ENCODE measurements around the gene ATXN7. TPM values are rescaled to one million over a fixed set of nuclear protein-coding genes. Genes with fewer than 3 reads are reported as not detected.

Gene ATXN7
- total and polyA plus RNA-seq, 2 of the 4 experiments (the other 2 are of a cell fraction), result 8.6 to 13.6 TPM

DNA sequence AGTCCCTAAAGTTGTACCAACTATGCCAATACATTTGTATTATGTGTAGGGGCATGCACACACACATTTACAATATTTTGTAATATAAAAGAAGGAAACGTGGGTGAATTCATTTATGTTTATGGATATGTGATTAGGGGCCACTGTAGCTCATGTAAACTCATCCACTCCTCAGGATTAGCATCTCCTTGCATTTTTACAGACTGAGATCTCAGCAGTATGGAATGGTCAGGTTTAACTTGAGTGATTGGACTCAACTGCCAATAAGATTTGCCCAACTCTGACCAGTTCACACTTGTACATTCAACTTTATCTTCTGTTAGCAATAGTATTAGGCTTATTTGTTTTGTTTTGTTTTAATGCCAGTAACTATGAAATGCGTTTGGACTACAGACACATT lies 123.2 kb downstream of the ATXN7 start:
- BruUV-seq (replicated peaks), result no TSS peak
- no peak overlapping the region for H3K4me2 ChIP-seq (ENCODE audit: low read depth, low read length)
- ChIA-PET POLR2A (ENCODE audit: unreplicated experiment) (no interaction called here), CTCF (no interaction called here)
- H2BK20ac ChIP-seq (ENCODE audit: low read depth, low read length), result no peak overlapping the region
- no peaks in the 10 kb centered on the region for H3K27me3 ChIP-seq (ENCODE audit: control insufficient read depth, insufficient read depth, low read length)
- H2AK5ac ChIP-seq (ENCODE audit: low read depth, low read length), result no peak overlapping the region
- H3K9me1 ChIP-seq (ENCODE audit: insufficient read depth, low read length), result no peaks in the 10 kb centered on the region; the same call in 1 of the 2 replicates
- no peak overlapping the region for H3K14ac ChIP-seq (replicated peaks; ENCODE audit: low read depth, low read length)
- H3K79me1 ChIP-seq (ENCODE audit: low read depth in 1 of 2, low read length in 2 of 2), result peaks cover 15 to 27% of the 10 kb centered on the region in 2 experiments
- H2BK15ac ChIP-seq (ENCODE audit: low read depth, low read length), result no peak overlapping the region
- H3K36me3 ChIP-seq (ENCODE audit: control insufficient read depth, insufficient read depth, low read length), result peaks cover 35% of the 10 kb centered on the region
- no peak for ATAC-seq (ENCODE audit: low read depth)
- no peak overlapping the region for H3K9ac ChIP-seq (ENCODE audit: low read depth, low read length)
- no peak overlapping the region for H4K91ac ChIP-seq (ENCODE audit: insufficient read depth, low read depth, low read length)
- no peak overlapping the region for H2AK9ac ChIP-seq (replicated peaks; ENCODE audit: low read depth, low read length, poor library complexity)
- DNase-seq, result no peak
- no peak overlapping the region for H3K4me3 ChIP-seq (ENCODE audit: insufficient read depth, low read depth, low read length)
- no CpG with 5 or more reads among the region's 2 CpGs for WGBS, 2 experiments (ENCODE audit: extremely low coverage in 2 of 2, insufficient read length in 1 of 2)
- H4K5ac ChIP-seq (ENCODE audit: low read depth, low read length), result no peak overlapping the region
- no peak overlapping the region for H3K23ac ChIP-seq (ENCODE audit: low read depth, low read length)
- H2AFZ ChIP-seq (replicated peaks; ENCODE audit: low read length, poor library complexity), result no peak overlapping the region
- TF ChIP-seq, protein P1, sequence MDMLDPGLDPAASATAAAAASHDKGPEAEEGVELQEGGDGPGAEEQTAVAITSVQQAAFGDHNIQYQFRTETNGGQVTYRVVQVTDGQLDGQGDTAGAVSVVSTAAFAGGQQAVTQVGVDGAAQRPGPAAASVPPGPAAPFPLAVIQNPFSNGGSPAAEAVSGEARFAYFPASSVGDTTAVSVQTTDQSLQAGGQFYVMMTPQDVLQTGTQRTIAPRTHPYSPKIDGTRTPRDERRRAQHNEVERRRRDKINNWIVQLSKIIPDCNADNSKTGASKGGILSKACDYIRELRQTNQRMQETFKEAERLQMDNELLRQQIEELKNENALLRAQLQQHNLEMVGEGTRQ (IDR thresholded peaks at IDR 0.05; ENCODE audit: low read depth, low read length), result no peak
- TF ChIP-seq, protein P2, sequence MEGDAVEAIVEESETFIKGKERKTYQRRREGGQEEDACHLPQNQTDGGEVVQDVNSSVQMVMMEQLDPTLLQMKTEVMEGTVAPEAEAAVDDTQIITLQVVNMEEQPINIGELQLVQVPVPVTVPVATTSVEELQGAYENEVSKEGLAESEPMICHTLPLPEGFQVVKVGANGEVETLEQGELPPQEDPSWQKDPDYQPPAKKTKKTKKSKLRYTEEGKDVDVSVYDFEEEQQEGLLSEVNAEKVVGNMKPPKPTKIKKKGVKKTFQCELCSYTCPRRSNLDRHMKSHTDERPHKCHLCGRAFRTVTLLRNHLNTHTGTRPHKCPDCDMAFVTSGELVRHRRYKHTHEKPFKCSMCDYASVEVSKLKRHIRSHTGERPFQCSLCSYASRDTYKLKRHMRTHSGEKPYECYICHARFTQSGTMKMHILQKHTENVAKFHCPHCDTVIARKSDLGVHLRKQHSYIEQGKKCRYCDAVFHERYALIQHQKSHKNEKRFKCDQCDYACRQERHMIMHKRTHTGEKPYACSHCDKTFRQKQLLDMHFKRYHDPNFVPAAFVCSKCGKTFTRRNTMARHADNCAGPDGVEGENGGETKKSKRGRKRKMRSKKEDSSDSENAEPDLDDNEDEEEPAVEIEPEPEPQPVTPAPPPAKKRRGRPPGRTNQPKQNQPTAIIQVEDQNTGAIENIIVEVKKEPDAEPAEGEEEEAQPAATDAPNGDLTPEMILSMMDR (conservative IDR thresholded peaks at IDR 0.05; ENCODE audit: low read depth, low read length), result no peak
- TF ChIP-seq POLR2A (IDR thresholded peaks at IDR 0.05; ENCODE audit: low read depth, low read length) (no peak), SMC3 (IDR thresholded peaks at IDR 0.05; ENCODE audit: low read depth, low read length) (no peak), RCOR1 (IDR thresholded peaks at IDR 0.05; ENCODE audit: insufficient replicate concordance, low read length) (no peak), FOS (IDR thresholded peaks at IDR 0.05; ENCODE audit: low read depth, low read length) (no peak), BHLHE40 (IDR thresholded peaks at IDR 0.05; ENCODE audit: low read depth, low read length) (no peak), NFE2L2 (IDR thresholded peaks at IDR 0.05; ENCODE audit: low read depth, low read length) (no peak), RAD21 (IDR thresholded peaks at IDR 0.05; ENCODE audit: low read length) (no peak), MAFK (IDR thresholded peaks at IDR 0.05; ENCODE audit: low read depth, low read length) (no peak), RFX5 (IDR thresholded peaks at IDR 0.05; ENCODE audit: low read depth, low read length) (no peak), MAZ (IDR thresholded peaks at IDR 0.05; ENCODE audit: borderline replicate concordance, low read depth, low read length) (no peak)
- TF ChIP-seq, protein P3, sequence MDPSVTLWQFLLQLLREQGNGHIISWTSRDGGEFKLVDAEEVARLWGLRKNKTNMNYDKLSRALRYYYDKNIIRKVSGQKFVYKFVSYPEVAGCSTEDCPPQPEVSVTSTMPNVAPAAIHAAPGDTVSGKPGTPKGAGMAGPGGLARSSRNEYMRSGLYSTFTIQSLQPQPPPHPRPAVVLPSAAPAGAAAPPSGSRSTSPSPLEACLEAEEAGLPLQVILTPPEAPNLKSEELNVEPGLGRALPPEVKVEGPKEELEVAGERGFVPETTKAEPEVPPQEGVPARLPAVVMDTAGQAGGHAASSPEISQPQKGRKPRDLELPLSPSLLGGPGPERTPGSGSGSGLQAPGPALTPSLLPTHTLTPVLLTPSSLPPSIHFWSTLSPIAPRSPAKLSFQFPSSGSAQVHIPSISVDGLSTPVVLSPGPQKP (IDR thresholded peaks at IDR 0.05; ENCODE audit: borderline replicate concordance, low read depth, low read length), result no peak
- dilution Hi-C loops (cut with HindIII; ENCODE audit: low sequenced_read_pairs, unreplicated experiment) (no loop called here), intact Hi-C loops (cut with micrococcal nuclease) (no loop called here), in situ Hi-C loops (cut with MboI; ENCODE audit: low sequenced_read_pairs) (loop anchor here (25.0 kb wide), 1 partner anchor 1375 kb away; no protein-coding TSS in a partner anchor)
- no peak overlapping the region for H3K4ac ChIP-seq (ENCODE audit: low read depth, low read length)
- H3K56ac ChIP-seq (ENCODE audit: extremely low read depth, insufficient read depth, low read length), result no peak overlapping the region
- H2BK120ac ChIP-seq (ENCODE audit: low read depth, low read length), result no peak overlapping the region
- H3K18ac ChIP-seq (ENCODE audit: low read depth, low read length), result no peak overlapping the region
- no peak overlapping the region for H2BK5ac ChIP-seq (ENCODE audit: low read depth, low read length, poor library complexity, severe bottlenecking)
- H4K20me1 ChIP-seq (ENCODE audit: insufficient read depth, low read length), result no peaks in the 10 kb centered on the region; the same call in 1 of the 2 replicates
- H3K27ac ChIP-seq (ENCODE audit: insufficient read depth, low read length), result no peak overlapping the region
- no peaks in the 10 kb centered on the region; the same call in 1 of the 2 replicates for H3K4me1 ChIP-seq (ENCODE audit: control insufficient read depth, insufficient read depth, low read length)
- H3K9me3 ChIP-seq (ENCODE audit: control insufficient read depth, insufficient read depth, low read length), result no peaks in the 10 kb centered on the region
- no peak overlapping the region for H4K8ac ChIP-seq (ENCODE audit: low read depth in 2 of 2, low read length in 2 of 2)
